Measurements from ENCODE around the gene KMT2A. TPM values are rescaled to one million over a fixed set of nuclear protein-coding genes. Genes with fewer than 3 reads are reported as not detected.

Gene KMT2A
- total and polyA plus RNA-seq, 10 of the 15 experiments (the other 5 are each of a cell fraction or from before 2014, with no cell fraction given), result 6.1 to 56.9 (median 25.4) TPM

GRCh38 chr11:118570787-118571186 lies 134.5 kb downstream of the KMT2A start:
- Histone ChIP-seq H3K27ac (ENCODE audit: control insufficient read depth, insufficient read depth) (no peak overlapping the region), H3K79me2 (ENCODE audit: control insufficient read depth, insufficient read depth, low read length) (peaks cover 38% of the 10 kb centered on the region), H3K4me3 (no peak overlapping the region), H3K4me2 (ENCODE audit: control insufficient read depth, insufficient read depth) (no peak overlapping the region), H2AFZ (ENCODE audit: control insufficient read depth, low read depth, low read length) (no peak overlapping the region), H3K9me3 (replicated peaks; ENCODE audit: control insufficient read depth, insufficient read depth, low read length) (no peaks in the 10 kb centered on the region), H3K4me1 (ENCODE audit: control insufficient read depth, insufficient read depth, low read length) (peaks cover 3% of the 10 kb centered on the region; the same call in 1 of the 2 replicates), H4K20me1 (ENCODE audit: control insufficient read depth, insufficient read depth) (0 out of 2 replicates have a peak, but pooled peaks cover 3% of the 10 kb centered on the region), H3K36me3 (ENCODE audit: control insufficient read depth in 2 of 2, insufficient read depth in 2 of 2, low read length in 1 of 2) (no peaks in the 10 kb centered on the region), H3K9ac (ENCODE audit: control insufficient read depth, insufficient read depth, low read length) (no peak overlapping the region), H3K27me3 (replicated peaks in 1 of 2; ENCODE audit: control insufficient read depth in 2 of 2, insufficient read depth in 2 of 2, low read length in 1 of 2) (no peaks in the 10 kb centered on the region)
- BruUV-seq (replicated peaks), result no TSS peak
- intact Hi-C loops (cut with micrococcal nuclease; ENCODE audit: unreplicated experiment) (loop anchor here (10.0 kb wide), 1 partner anchor 276 kb away; no protein-coding TSS in a partner anchor), in situ Hi-C loops (cut with MboI) (no loop called here)
- 93% methylated on average over 1 of the region's 1 CpG for WGBS (ENCODE audit: insufficient coverage, insufficient replicate concordance, low lambda C conversion rate, missing lambda C conversion rate)
- FAIRE-seq (no peak), DNase-seq (ENCODE audit: low read depth, low spot score) (no peak), ATAC-seq (no peak)
- SMC1A ChIA-PET (ENCODE audit: uncharacterized antibody, unreplicated experiment), result interaction anchor here (1.2 kb wide), 1 partner anchor 41 kb away, joined by 3 read pairs; no protein-coding TSS in a partner anchor
- CTCF ChIA-PET, result no interaction called here
- TF ChIP-seq NR2C1 (IDR thresholded peaks at IDR 0.05) (peak; percentile 24; the same call in 1 of the 2 replicates), EGR1 (IDR thresholded peaks at IDR 0.05; ENCODE audit: borderline replicate concordance in 1 of 2, low read depth in 2 of 2, low read length in 2 of 2) (no peak), ZBTB40 (IDR thresholded peaks at IDR 0.05; ENCODE audit: borderline replicate concordance) (no peak), PRDM15 (CRISPR knock-in tag; IDR thresholded peaks at IDR 0.05) (no peak), ZNF217 (IDR thresholded peaks at IDR 0.05) (no peak), HSF1 (IDR thresholded peaks at IDR 0.05; ENCODE audit: low read depth, low read length) (no peak), ZNF207 (IDR thresholded peaks at IDR 0.05; ENCODE audit: borderline replicate concordance) (no peak)
- RAD21 ChIA-PET (ENCODE audit: unreplicated experiment), result interaction anchor here (1.9 kb wide), 1 partner anchor 40 kb away, joined by 4 read pairs; no protein-coding TSS in a partner anchor
- POLR2A ChIA-PET, result no interaction called here
